Smooth muscle cell (in vitro differentiated cells): ENCODE data around the gene LIMCH1. TPM values are rescaled to one million over a fixed set of nuclear protein-coding genes. Genes with fewer than 3 reads are reported as not detected.
A peak's percentile ranks its signal among the peaks of the same experiment; 100 is the strongest.

Source experiments
- DNase-seq: peaks from one replicate; lab custom pipeline; 2025; ENCODE audit not compliant: unreplicated experiment; lab: John Stamatoyannopoulos, UW
- H2AFZ ChIP-seq: fragments of 200-600 bp; sonication (generic); 2 replicates; pipeline ENCODE4 v1.6.0; 2016; ENCODE audit warnings: antibody characterized with exemption, low read depth, mild to moderate bottlenecking
- H3F3A ChIP-seq: fragments of 200-600 bp; sonication (generic); 2 replicates; pipeline ENCODE4 v1.6.0; 2017; ENCODE audit warnings: antibody characterized with exemption, low read depth
- H3K27ac ChIP-seq: fragments of 200-600 bp; sonication (generic); 2 replicates; pipeline ENCODE4 v1.5.1; 2016; ENCODE audit warnings: low read depth, mild to moderate bottlenecking
- H3K27me3 ChIP-seq: fragments of 200-600 bp; sonication (generic); 2 replicates; pipeline ENCODE4 v1.6.1; 2016; ENCODE audit warnings: low read depth, mild to moderate bottlenecking
- H3K36me3 ChIP-seq: fragments of 200-600 bp; sonication (generic); 2 replicates; pipeline ENCODE4 v1.5.1; 2016; ENCODE audit warnings: low read depth
- H3K4me1 ChIP-seq: fragments of 200-600 bp; sonication (generic); 2 replicates; pipeline ENCODE4 v1.5.1; 2016; ENCODE audit warnings: low read depth
- H3K4me2 ChIP-seq: fragments of 200-600 bp; sonication (generic); 2 replicates; pipeline ENCODE4 v1.6.0; 2016; ENCODE audit warnings: mild to moderate bottlenecking
- H3K4me3 ChIP-seq: fragments of 200-600 bp; sonication (generic); 2 replicates; pipeline ENCODE4 v1.5.1; 2016; ENCODE audit warnings: mild to moderate bottlenecking
- H3K79me2 ChIP-seq: fragments of 200-600 bp; sonication (generic); 2 replicates; pipeline ENCODE4 v1.6.0; 2016; ENCODE audit warnings: low read depth, mild to moderate bottlenecking
- H3K9ac ChIP-seq: fragments of 200-600 bp; sonication (generic); 2 replicates; pipeline ENCODE4 v1.6.0; 2016; ENCODE audit warnings: low read depth
- H3K9me3 ChIP-seq: fragments of 200-600 bp; sonication (generic); replicated peaks from 2 replicates; pipeline ENCODE4 v1.5.1; 2016; ENCODE audit warnings: low read depth
- H4K20me1 ChIP-seq: fragments of 200-600 bp; sonication (generic); 2 replicates; pipeline ENCODE4 v1.6.0; 2016; ENCODE audit warnings: low read depth
- CTCF ChIP-seq: fragments of 200-600 bp; sonication (generic); IDR thresholded peaks from 2 replicates; pipeline ENCODE4 v1.5.1; 2017; ENCODE audit warnings: borderline replicate concordance, mild to moderate bottlenecking, antibody characterized with exemption; ENCODE audit not compliant: insufficient read depth, poor library complexity, severe bottlenecking
- WGBS: methylation state at CpG from one replicate; pipeline ENCODE4 v1.1.7; 2016; ENCODE audit warnings: low lambda C conversion rate; 5-methylcytosine and 5-hydroxymethylcytosine counted together
- polyA plus RNA-seq: library from polyadenylated mRNA; unstranded; fragments of >200 nt; fragmentation: Nextera tagmentation; extraction: Ambion mirVana; gene quantifications from 2 replicates; pipeline ENCODE4 v1.2.1, GENCODE V29; 2016
- total RNA-seq: library from RNA; depleted of rRNA; stranded (reverse); fragments of >200 nt; gene quantifications from 2 replicates; pipeline ENCODE4 v1.2.3, GENCODE V29; 2014

LIMCH1 gene
- total and polyA plus RNA-seq, 2 experiments from 2014 or later, result 2.6 to 7.6 TPM

GRCh38 chr4:41653523-41653922 lies 115.6 kb downstream of the LIMCH1 start:
- Histone ChIP-seq H3K27ac (no peak overlapping the region), H3K9ac (no peak overlapping the region), H3K4me2 (no peak overlapping the region), H2AFZ (no peak overlapping the region), H3F3A (no peaks in the 10 kb centered on the region), H3K4me1 (peaks cover 18% of the 10 kb centered on the region), H3K4me3 (no peak overlapping the region), H4K20me1 (no peaks in the 10 kb centered on the region), H3K27me3 (no peaks in the 10 kb centered on the region), H3K36me3 (no peaks in the 10 kb centered on the region), H3K79me2 (no peaks in the 10 kb centered on the region), H3K9me3 (no peaks in the 10 kb centered on the region)
- 97% methylated on average over 6 of the region's 6 CpGs for WGBS
- no peak for TF ChIP-seq CTCF
- no peak for DNase-seq

GRCh38 chr4:41655177-41655576 lies 117.2 kb downstream of the LIMCH1 start:
- no peaks in the 10 kb centered on the region for H3F3A ChIP-seq
- no peaks in the 10 kb centered on the region for H3K36me3 ChIP-seq
- no peaks in the 10 kb centered on the region for H3K27me3 ChIP-seq
- peak overlapping the region; percentile 17 for H3K27ac ChIP-seq
- H2AFZ ChIP-seq, result no peak overlapping the region
- no peak overlapping the region for H3K4me3 ChIP-seq
- 78% methylated on average over 3 of the region's 3 CpGs for WGBS
- H4K20me1 ChIP-seq, result no peaks in the 10 kb centered on the region
- TF ChIP-seq CTCF, result no peak
- peaks cover 18% of the 10 kb centered on the region for H3K4me1 ChIP-seq
- H3K9me3 ChIP-seq, result no peaks in the 10 kb centered on the region
- DNase-seq, result no peak
- H3K9ac ChIP-seq, result no peak overlapping the region
- no peak overlapping the region for H3K4me2 ChIP-seq
- H3K79me2 ChIP-seq, result no peaks in the 10 kb centered on the region

- TF ChIP-seq CTCF, result no peak
- H3F3A ChIP-seq, result no peaks in the 10 kb centered on the region
- H2AFZ ChIP-seq, result no peak overlapping the region
- H3K79me2 ChIP-seq, result no peaks in the 10 kb centered on the region
- H3K4me1 ChIP-seq, result peaks cover 18% of the 10 kb centered on the region
- no peaks in the 10 kb centered on the region for H3K27me3 ChIP-seq
- H3K36me3 ChIP-seq, result no peaks in the 10 kb centered on the region
- DNase-seq, result no peak
- no peak overlapping the region for H3K9ac ChIP-seq
- no peaks in the 10 kb centered on the region for H3K9me3 ChIP-seq
- peak overlapping the region; percentile 55 for H3K4me2 ChIP-seq
- H3K27ac ChIP-seq, result no peak overlapping the region
- 81% methylated on average over 3 of the region's 3 CpGs for WGBS
- H4K20me1 ChIP-seq, result no peaks in the 10 kb centered on the region
- H3K4me3 ChIP-seq, result no peak overlapping the region
Observed at GRCh38 chr4:41656106-41656505, 118.1 kb downstream of the LIMCH1 start.
